Left colon (tissue), 2 donors: ENCODE results near the gene ZNF664. TPM values are rescaled to one million over a fixed set of nuclear protein-coding genes. Genes with fewer than 3 reads are reported as not detected.

ENCODE experiments used
- ATAC-seq: fragments of 200-7000 bp; cut with Tn5 transposase; one replicate; pipeline ENCODE4 v1.9.1; 2020; ENCODE audit warnings: mild to moderate bottlenecking, moderate library complexity
- DNase-seq, 2 donors: peaks; one replicate each; pipeline ENCODE4 v3.0.0-alpha.2; 2020
- intact Hi-C, 2 donors: fragments of 100-400 bp; cut with DNase I in 1 of 2; cut with micrococcal nuclease in 1 of 2; formaldehyde crosslinking; loops; one replicate each; pipeline versions ENCODE4 v1.11.2 to v1.14.0; 2022; cut with DNase I, micrococcal nuclease
- total RNA-seq, 2 donors: library from RNA; stranded (reverse); fragmentation: NEBNext Ultra II Directional; extraction: Animal tissue kit (Norgen Biotek cat#: 25700); gene quantifications; one replicate each; pipeline ENCODE4 v1.2.1, GENCODE V29; 2021
- donor health status: DM: no; HTN: no; CAD: no.
- donor health status: DM: yes; HTN: yes; CAD: no.

ZNF664 gene
- total RNA-seq, 2 donors from 2014 or later = 111 to 138 TPM

GRCh38 chr12:123976227-123976826 lies 3.3 kb downstream of the ZNF664 start:
- DNase-seq (no peak), ATAC-seq (no peak)
- intact Hi-C loops = no loop called here

GRCh38 chr12:123979566-123979965 lies 6.6 kb downstream of the ZNF664 start:
- ATAC-seq (no peak), DNase-seq (no peak)
- intact Hi-C loops = no loop called here

- no peak for DNase-seq
- ATAC-seq = no peak
- intact Hi-C loops = no loop called here
These were observed 9.3 kb downstream of the ZNF664 start for GRCh38 chr12:123982269-123982668.

GRCh38 chr12:123983822-123984485 lies 10.9 kb downstream of the ZNF664 start:
- ATAC-seq (peak; percentile 93), DNase-seq (peak in 1 of 2 donors; percentile 28)
- intact Hi-C loops = no loop called here

- ATAC-seq (no peak), DNase-seq (no peak)
- intact Hi-C loops = loop anchor here in 1 of 2 donors (5.0 kb wide), 1 partner anchor 83 kb away; no protein-coding TSS in a partner anchor
These were observed 11.9 kb downstream of the ZNF664 start for GRCh38 chr12:123984903-123985302.

- ATAC-seq = no peak
- intact Hi-C loops = loop anchor here in 1 of 2 donors (5.0 kb wide), 1 partner anchor 84 kb away; no protein-coding TSS in a partner anchor
- DNase-seq = no peak
These were observed 13.5 kb downstream of the ZNF664 start for GRCh38 chr12:123986374-123986965.

GRCh38 chr12:123987022-123987421 lies 14.0 kb downstream of the ZNF664 start:
- intact Hi-C loops = loop anchor here in 1 of 2 donors (5.0 kb wide), 1 partner anchor 85 kb away; no protein-coding TSS in a partner anchor
- ATAC-seq (no peak), DNase-seq (no peak)

GRCh38 chr12:123989168-123989567 lies 16.2 kb downstream of the ZNF664 start:
- intact Hi-C loops = loop anchor here in 1 of 2 donors (5.0 kb wide), 1 partner anchor 87 kb away; no protein-coding TSS in a partner anchor
- no peak for ATAC-seq
- DNase-seq = no peak

GRCh38 chr12:123989753-123990152 lies 16.7 kb downstream of the ZNF664 start:
- intact Hi-C loops = loop anchor here in 1 of 2 donors (5.0 kb wide), 1 partner anchor 87 kb away; no protein-coding TSS in a partner anchor
- no peak for DNase-seq
- no peak for ATAC-seq

- DNase-seq (no peak), ATAC-seq (peak; percentile 55)
- intact Hi-C loops = no loop called here
These were observed 17.5 kb downstream of the ZNF664 start for GRCh38 chr12:123990511-123990910.

- intact Hi-C loops = no loop called here
- DNase-seq = no peak
- peak; percentile 78 for ATAC-seq
These were observed 18.4 kb downstream of the ZNF664 start for GRCh38 chr12:123991372-123991951.

- no peak for ATAC-seq
- intact Hi-C loops = no loop called here
- DNase-seq = no peak
These were observed 19.3 kb downstream of the ZNF664 start for GRCh38 chr12:123992118-123992825.

- intact Hi-C loops = no loop called here
- no peak for DNase-seq
- ATAC-seq = no peak
These were observed 22.2 kb downstream of the ZNF664 start for GRCh38 chr12:123995023-123995748.

GRCh38 chr12:123996581-123996980 lies 23.6 kb downstream of the ZNF664 start:
- intact Hi-C loops = no loop called here
- DNase-seq = no peak
- ATAC-seq = no peak

- intact Hi-C loops = no loop called here
- ATAC-seq (no peak), DNase-seq (no peak)
These were observed 24.2 kb downstream of the ZNF664 start for GRCh38 chr12:123997033-123997822.

GRCh38 chr12:123997908-123998307 lies 24.9 kb downstream of the ZNF664 start:
- DNase-seq (no peak), ATAC-seq (no peak)
- intact Hi-C loops = no loop called here

GRCh38 chr12:123998344-123998990 lies 25.5 kb downstream of the ZNF664 start:
- intact Hi-C loops = no loop called here
- ATAC-seq (no peak), DNase-seq (no peak)
